Measurements from ENCODE around the gene SULF2.

The SULF2 gene

GRCh38 chr20:47642118-47642517 is 143.2 kb downstream of the SULF2 start:
- H3K4me3 ChIP-seq (ENCODE audit: low read length) = no peak overlapping the region
- no peak for TF ChIP-seq ZNF274 (IDR thresholded peaks at IDR 0.05; ENCODE audit: low read depth, low read length)

GRCh38 chr20:47638851-47639250 is 146.4 kb downstream of the SULF2 start:
- TF ChIP-seq ZNF274 (IDR thresholded peaks at IDR 0.05; ENCODE audit: low read depth, low read length) = no peak
- no peak overlapping the region for H3K4me3 ChIP-seq (ENCODE audit: low read length)

GRCh38 chr20:47635256-47635655 is 150.0 kb downstream of the SULF2 start:
- H3K4me3 ChIP-seq (ENCODE audit: low read length) = no peak overlapping the region
- TF ChIP-seq ZNF274 (IDR thresholded peaks at IDR 0.05; ENCODE audit: low read depth, low read length) = no peak

- no peak for TF ChIP-seq ZNF274 (IDR thresholded peaks at IDR 0.05; ENCODE audit: low read depth, low read length)
- H3K4me3 ChIP-seq (ENCODE audit: low read length) = no peak overlapping the region
Observed at GRCh38 chr20:47631078-47631477, 154.2 kb downstream of the SULF2 start.

GRCh38 chr20:47629907-47630306 is 155.4 kb downstream of the SULF2 start:
- TF ChIP-seq ZNF274 (IDR thresholded peaks at IDR 0.05; ENCODE audit: low read depth, low read length) = no peak
- H3K4me3 ChIP-seq (ENCODE audit: low read length) = no peak overlapping the region

GRCh38 chr20:47627540-47627939 is 157.7 kb downstream of the SULF2 start:
- H3K4me3 ChIP-seq (ENCODE audit: low read length) = no peak overlapping the region
- no peak for TF ChIP-seq ZNF274 (IDR thresholded peaks at IDR 0.05; ENCODE audit: low read depth, low read length)

GRCh38 chr20:47623206-47623605 is 162.1 kb downstream of the SULF2 start:
- no peak overlapping the region for H3K4me3 ChIP-seq (ENCODE audit: low read length)
- TF ChIP-seq ZNF274 (IDR thresholded peaks at IDR 0.05; ENCODE audit: low read depth, low read length) = no peak

GRCh38 chr20:47622118-47622665 is 163.1 kb downstream of the SULF2 start:
- no peak for TF ChIP-seq ZNF274 (IDR thresholded peaks at IDR 0.05; ENCODE audit: low read depth, low read length)

GRCh38 chr20:47620808-47621805 is 164.2 kb downstream of the SULF2 start:
- TF ChIP-seq ZNF274 (IDR thresholded peaks at IDR 0.05; ENCODE audit: low read depth, low read length) = no peak
- no peak overlapping the region for H3K4me3 ChIP-seq (ENCODE audit: low read length)

More at GRCh38 chr20:47622118-47622665, 163.1 kb downstream of the SULF2 start:
- H3K4me3 ChIP-seq (ENCODE audit: low read length) = no peak overlapping the region

- no peak overlapping the region for H3K4me3 ChIP-seq (ENCODE audit: low read length)
- TF ChIP-seq ZNF274 (IDR thresholded peaks at IDR 0.05; ENCODE audit: low read depth, low read length) = no peak
Observed at GRCh38 chr20:47618479-47618878, 166.8 kb downstream of the SULF2 start.

GRCh38 chr20:47614703-47615309 is 170.5 kb downstream of the SULF2 start:
- no peak overlapping the region for H3K4me3 ChIP-seq (ENCODE audit: low read length)
- no peak for TF ChIP-seq ZNF274 (IDR thresholded peaks at IDR 0.05; ENCODE audit: low read depth, low read length)

GRCh38 chr20:47612670-47613069 is 172.6 kb downstream of the SULF2 start:
- TF ChIP-seq ZNF274 (IDR thresholded peaks at IDR 0.05; ENCODE audit: low read depth, low read length) = no peak

GRCh38 chr20:47611785-47612184 is 173.5 kb downstream of the SULF2 start:
- no peak for TF ChIP-seq ZNF274 (IDR thresholded peaks at IDR 0.05; ENCODE audit: low read depth, low read length)

More at GRCh38 chr20:47612670-47613069, 172.6 kb downstream of the SULF2 start:
- H3K4me3 ChIP-seq (ENCODE audit: low read length) = no peak overlapping the region

GRCh38 chr20:47610945-47611250 is 174.4 kb downstream of the SULF2 start:
- H3K4me3 ChIP-seq (ENCODE audit: low read length) = no peak overlapping the region
- TF ChIP-seq ZNF274 (IDR thresholded peaks at IDR 0.05; ENCODE audit: low read depth, low read length) = no peak

More at GRCh38 chr20:47611785-47612184, 173.5 kb downstream of the SULF2 start:
- H3K4me3 ChIP-seq (ENCODE audit: low read length) = no peak overlapping the region
